Subcutaneous adipose tissue (tissue), 4 donors: ENCODE results near the gene SNX27. TPM values are rescaled to one million over a fixed set of nuclear protein-coding genes. Genes with fewer than 3 reads are reported as not detected.

Source experiments
- total RNA-seq, 4 donors: library from RNA; depleted of rRNA; stranded (reverse); fragments of >200 nt; gene quantifications; one replicate each; pipeline ENCODE4 v1.1.0, GENCODE V29; 2016
- TF ChIP-seq, protein P1 (sequence below): fragments of 450-650 bp; IDR thresholded peaks from one replicate; pipeline ENCODE4 v1.5.1; 2016; ENCODE audit warnings: low read depth, mild to moderate bottlenecking, control low read depth, antibody characterized with exemption, moderate library complexity

The SNX27 gene
- total RNA-seq, 4 donors from 2014 or later, result 30.0 to 62.2 (median 46.6) TPM

DNA sequence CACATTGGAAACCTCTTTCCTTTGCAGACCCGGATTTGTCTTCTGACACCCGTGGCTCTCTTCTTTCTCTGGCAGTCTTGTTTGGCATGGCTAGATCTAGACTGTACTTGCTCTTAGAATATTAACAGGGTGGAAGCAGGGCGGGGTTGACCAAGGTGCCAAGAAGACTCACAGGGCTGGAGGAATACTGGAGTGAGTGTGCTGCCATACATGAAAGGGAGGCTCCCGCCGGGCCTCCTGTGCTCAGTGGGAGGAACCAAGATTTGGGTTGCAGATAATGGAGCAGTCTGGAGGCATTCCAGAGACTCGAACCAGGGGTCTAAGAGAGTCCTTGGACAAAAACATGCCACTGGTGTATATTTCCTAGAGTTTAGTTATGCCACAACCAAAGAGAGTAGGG lies 27.6 kb upstream of the SNX27 start:
- TF ChIP-seq, protein P1, sequence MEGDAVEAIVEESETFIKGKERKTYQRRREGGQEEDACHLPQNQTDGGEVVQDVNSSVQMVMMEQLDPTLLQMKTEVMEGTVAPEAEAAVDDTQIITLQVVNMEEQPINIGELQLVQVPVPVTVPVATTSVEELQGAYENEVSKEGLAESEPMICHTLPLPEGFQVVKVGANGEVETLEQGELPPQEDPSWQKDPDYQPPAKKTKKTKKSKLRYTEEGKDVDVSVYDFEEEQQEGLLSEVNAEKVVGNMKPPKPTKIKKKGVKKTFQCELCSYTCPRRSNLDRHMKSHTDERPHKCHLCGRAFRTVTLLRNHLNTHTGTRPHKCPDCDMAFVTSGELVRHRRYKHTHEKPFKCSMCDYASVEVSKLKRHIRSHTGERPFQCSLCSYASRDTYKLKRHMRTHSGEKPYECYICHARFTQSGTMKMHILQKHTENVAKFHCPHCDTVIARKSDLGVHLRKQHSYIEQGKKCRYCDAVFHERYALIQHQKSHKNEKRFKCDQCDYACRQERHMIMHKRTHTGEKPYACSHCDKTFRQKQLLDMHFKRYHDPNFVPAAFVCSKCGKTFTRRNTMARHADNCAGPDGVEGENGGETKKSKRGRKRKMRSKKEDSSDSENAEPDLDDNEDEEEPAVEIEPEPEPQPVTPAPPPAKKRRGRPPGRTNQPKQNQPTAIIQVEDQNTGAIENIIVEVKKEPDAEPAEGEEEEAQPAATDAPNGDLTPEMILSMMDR, result no peak

DNA sequence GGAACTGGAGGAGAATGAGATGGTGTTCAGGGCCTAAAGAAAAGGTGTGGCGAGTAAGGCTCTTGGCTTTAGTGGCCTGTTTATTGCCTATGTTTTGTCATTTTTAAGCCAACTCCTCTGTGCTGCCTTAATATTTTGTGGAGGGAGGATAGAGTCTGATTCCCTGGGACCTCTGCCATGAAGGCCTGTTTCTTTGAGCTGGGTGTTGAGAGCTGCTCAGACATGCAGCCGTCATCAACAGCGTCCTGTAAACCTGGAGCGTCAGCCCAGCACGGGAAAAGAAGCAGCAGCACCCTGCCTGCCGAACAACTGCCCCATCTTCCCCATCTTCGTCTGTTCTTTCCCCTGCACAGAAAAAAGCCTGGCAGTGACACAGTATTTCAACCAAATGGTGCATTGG lies 27.1 kb upstream of the SNX27 start:
- TF ChIP-seq, protein P1, result no peak

DNA sequence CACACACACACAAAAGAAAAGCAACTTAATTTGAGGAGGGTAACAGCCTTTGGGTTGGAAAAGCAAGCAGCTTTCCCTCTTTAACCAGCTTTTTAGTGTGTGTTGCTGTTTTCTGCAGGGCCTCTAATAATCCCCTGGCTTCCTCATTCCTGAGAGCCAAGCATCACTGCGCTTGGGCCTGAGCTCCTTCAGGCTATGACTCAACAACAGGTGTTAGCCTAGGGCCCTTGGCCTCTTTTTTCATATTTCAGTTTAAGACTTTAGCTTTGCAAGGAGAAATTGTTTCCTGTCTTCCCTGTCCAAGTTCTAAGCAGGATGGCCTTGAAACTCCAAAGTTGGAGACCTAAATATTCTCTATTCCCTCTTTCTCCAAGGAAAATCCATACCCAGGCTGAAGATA lies 26.2 kb upstream of the SNX27 start:
- TF ChIP-seq, protein P1, result no peak

DNA sequence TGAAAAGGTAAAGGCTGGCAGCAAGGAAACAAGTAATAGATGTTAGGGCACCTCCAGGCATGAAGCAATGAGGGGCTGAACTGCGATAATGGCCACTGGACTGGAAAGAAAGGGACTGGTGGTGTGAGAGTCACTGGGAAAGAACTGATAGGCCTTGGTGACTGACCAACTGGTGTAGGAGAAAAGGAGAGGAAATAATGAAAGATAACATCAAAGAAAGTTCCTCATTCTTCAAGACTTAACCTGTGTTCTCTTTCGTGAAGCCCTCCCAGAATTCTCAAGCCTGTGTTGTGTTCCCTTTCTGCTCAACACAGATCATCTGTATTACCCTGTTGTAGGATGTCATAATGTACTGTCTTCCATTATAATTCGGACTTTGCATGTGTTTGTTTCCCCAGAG lies 20.9 kb upstream of the SNX27 start:
- TF ChIP-seq, protein P1, result no peak

DNA sequence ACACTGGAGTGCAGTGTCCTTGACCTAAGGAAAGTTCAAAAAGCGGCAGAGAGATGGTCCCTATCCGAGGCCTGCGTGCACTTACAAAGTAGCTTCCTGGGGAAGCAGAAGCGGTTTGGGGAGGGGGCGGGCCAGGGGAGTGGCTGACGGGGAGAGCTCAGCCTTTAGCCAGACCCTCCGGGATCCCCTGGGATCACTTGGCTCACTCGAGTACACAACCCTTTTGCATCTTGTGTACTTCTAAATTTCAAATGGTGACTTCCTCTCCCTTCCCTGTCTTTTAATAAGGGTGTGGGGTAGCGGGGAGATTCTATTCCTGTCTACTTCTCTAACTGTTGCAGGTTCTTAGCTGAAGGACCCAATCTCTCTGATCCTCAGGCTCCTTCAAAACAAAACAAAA lies 18.1 kb upstream of the SNX27 start:
- TF ChIP-seq, protein P1, result no peak

DNA sequence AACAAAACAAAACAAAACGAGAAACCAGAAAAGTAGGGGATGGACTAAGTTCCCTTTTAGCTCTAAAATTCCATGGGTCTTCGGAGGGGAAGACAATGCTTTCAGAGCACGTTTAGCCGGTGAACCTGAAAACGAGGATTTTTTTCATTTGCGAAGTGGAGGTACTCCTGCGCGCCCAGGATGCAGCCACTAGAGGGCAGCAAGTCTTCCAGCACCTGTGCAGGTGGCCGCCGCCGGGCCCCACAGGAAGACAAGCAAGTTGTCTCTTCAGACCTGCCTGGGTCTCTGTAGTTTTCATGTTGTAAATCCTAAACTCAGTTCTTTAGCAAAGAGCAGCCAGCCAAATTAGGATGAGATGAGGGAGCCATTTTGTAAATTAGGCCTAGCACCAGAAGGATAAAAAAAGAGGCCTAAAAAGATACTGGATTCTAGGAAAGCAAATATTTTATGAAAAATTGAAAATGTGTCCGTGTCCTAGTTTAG lies 17.7 kb upstream of the SNX27 start:
- TF ChIP-seq, protein P1, result no peak

DNA sequence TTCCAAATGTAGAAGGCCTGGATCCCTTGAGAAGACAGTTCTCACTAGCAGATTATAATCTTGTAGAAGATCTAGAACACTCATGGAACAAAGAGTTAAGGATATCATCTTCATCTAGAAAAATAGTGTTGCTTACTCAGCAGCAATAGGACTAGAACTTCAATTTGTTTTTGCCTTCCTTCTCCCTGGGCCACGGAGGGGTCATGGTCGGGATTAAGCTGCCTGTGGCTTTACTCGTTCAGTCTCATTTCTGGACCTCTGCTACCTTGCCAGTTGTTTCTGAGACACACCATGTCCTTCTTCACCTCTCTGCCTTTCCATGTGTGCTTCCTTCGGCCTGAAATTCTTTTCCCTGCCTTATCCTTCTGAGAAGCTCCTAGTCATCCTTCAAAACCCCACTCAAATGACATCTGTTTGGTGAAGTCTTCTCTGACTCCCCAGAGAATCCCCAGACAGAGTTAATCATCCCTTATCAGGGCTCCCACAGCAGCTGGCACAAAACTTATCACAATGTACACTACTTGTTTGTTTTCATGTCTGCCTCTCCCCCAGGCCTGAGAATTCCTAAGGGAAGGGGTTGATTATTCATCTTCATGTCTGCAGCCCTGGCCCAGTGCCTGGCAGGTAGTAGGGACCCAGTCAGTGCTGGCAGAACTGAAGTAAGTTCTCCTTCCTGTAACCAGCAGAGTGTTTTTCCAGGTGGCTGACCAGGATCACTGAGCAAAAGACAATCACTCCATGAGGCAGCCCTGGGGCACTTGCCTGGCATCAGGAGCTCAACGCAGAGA lies 15.5 kb upstream of the SNX27 start:
- TF ChIP-seq, protein P1, result no peak
